ENCODE data around the gene SYN1.

Gene SYN1

GRCh38 chrX:47593522-47593921 lies 26.1 kb downstream of the SYN1 start:
- Histone ChIP-seq H3K27ac (ENCODE audit: low read depth, low read length) (no peak overlapping the region), H3K9me3 (ENCODE audit: insufficient read depth, low read length) (no peaks in the 10 kb centered on the region), H2AFZ (ENCODE audit: low read depth, low read length, severe bottlenecking) (no peak overlapping the region), H3K4me3 (ENCODE audit: insufficient read depth, low read length, poor library complexity, severe bottlenecking) (no peak overlapping the region), H3K36me3 (ENCODE audit: low read length) (no peaks in the 10 kb centered on the region), H4K20me1 (ENCODE audit: low read depth, low read length) (no peaks in the 10 kb centered on the region), H3K9me2 (replicated peaks; ENCODE audit: insufficient read depth, low read length) (no peaks in the 10 kb centered on the region), H3F3A (ENCODE audit: insufficient read depth) (no peaks in the 10 kb centered on the region), H3K27me3 (ENCODE audit: low read length) (no peaks in the 10 kb centered on the region), H3K4me2 (ENCODE audit: low read depth, low read length, poor library complexity, severe bottlenecking) (no peak overlapping the region), H3K79me2 (ENCODE audit: insufficient read depth, low read length) (no peaks in the 10 kb centered on the region), H3K9ac (ENCODE audit: low read length) (no peak overlapping the region)
- TF ChIP-seq EZH2phosphoT487 (conservative IDR thresholded peaks at IDR 0.05; ENCODE audit: low read length) (no peak), CTCF (IDR thresholded peaks at IDR 0.05; ENCODE audit: insufficient read depth, low read length, poor library complexity, severe bottlenecking) (no peak)

- H2AFZ ChIP-seq (ENCODE audit: low read depth, low read length, severe bottlenecking) = no peak overlapping the region
- H3K9me3 ChIP-seq (ENCODE audit: insufficient read depth, low read length) = no peaks in the 10 kb centered on the region
- H3K9me2 ChIP-seq (replicated peaks; ENCODE audit: insufficient read depth, low read length) = no peaks in the 10 kb centered on the region
- H3K27me3 ChIP-seq (ENCODE audit: low read length) = no peaks in the 10 kb centered on the region
- H3K4me2 ChIP-seq (ENCODE audit: low read depth, low read length, poor library complexity, severe bottlenecking) = no peak overlapping the region
- TF ChIP-seq EZH2phosphoT487 (conservative IDR thresholded peaks at IDR 0.05; ENCODE audit: low read length) = no peak
- no peak for TF ChIP-seq CTCF (IDR thresholded peaks at IDR 0.05; ENCODE audit: insufficient read depth, low read length, poor library complexity, severe bottlenecking)
- no peaks in the 10 kb centered on the region for H4K20me1 ChIP-seq (ENCODE audit: low read depth, low read length)
- no peak overlapping the region for H3K9ac ChIP-seq (ENCODE audit: low read length)
- no peaks in the 10 kb centered on the region for H3K36me3 ChIP-seq (ENCODE audit: low read length)
- H3K79me2 ChIP-seq (ENCODE audit: insufficient read depth, low read length) = no peaks in the 10 kb centered on the region
- H3F3A ChIP-seq (ENCODE audit: insufficient read depth) = no peaks in the 10 kb centered on the region
- H3K4me3 ChIP-seq (ENCODE audit: insufficient read depth, low read length, poor library complexity, severe bottlenecking) = no peak overlapping the region
- H3K27ac ChIP-seq (ENCODE audit: low read depth, low read length) = no peak overlapping the region
These were observed 28.7 kb downstream of the SYN1 start for GRCh38 chrX:47590984-47591383.

- Histone ChIP-seq H3K9me3 (ENCODE audit: insufficient read depth, low read length) (no peaks in the 10 kb centered on the region), H4K20me1 (ENCODE audit: low read depth, low read length) (no peaks in the 10 kb centered on the region), H3K79me2 (ENCODE audit: insufficient read depth, low read length) (no peaks in the 10 kb centered on the region), H2AFZ (ENCODE audit: low read depth, low read length, severe bottlenecking) (no peak overlapping the region), H3K27me3 (ENCODE audit: low read length) (no peaks in the 10 kb centered on the region), H3K9ac (ENCODE audit: low read length) (no peak overlapping the region), H3K27ac (ENCODE audit: low read depth, low read length) (no peak overlapping the region), H3F3A (ENCODE audit: insufficient read depth) (no peaks in the 10 kb centered on the region), H3K36me3 (ENCODE audit: low read length) (no peaks in the 10 kb centered on the region), H3K4me3 (ENCODE audit: insufficient read depth, low read length, poor library complexity, severe bottlenecking) (no peak overlapping the region), H3K4me2 (ENCODE audit: low read depth, low read length, poor library complexity, severe bottlenecking) (no peak overlapping the region), H3K9me2 (replicated peaks; ENCODE audit: insufficient read depth, low read length) (no peaks in the 10 kb centered on the region)
- TF ChIP-seq EZH2phosphoT487 (conservative IDR thresholded peaks at IDR 0.05; ENCODE audit: low read length) (no peak), CTCF (IDR thresholded peaks at IDR 0.05; ENCODE audit: insufficient read depth, low read length, poor library complexity, severe bottlenecking) (no peak)
These were observed 31.5 kb downstream of the SYN1 start for GRCh38 chrX:47587906-47588735.

Data from SU-DHL-6 (cell line).